ENCODE results near the gene CASTOR1.

DNA sequence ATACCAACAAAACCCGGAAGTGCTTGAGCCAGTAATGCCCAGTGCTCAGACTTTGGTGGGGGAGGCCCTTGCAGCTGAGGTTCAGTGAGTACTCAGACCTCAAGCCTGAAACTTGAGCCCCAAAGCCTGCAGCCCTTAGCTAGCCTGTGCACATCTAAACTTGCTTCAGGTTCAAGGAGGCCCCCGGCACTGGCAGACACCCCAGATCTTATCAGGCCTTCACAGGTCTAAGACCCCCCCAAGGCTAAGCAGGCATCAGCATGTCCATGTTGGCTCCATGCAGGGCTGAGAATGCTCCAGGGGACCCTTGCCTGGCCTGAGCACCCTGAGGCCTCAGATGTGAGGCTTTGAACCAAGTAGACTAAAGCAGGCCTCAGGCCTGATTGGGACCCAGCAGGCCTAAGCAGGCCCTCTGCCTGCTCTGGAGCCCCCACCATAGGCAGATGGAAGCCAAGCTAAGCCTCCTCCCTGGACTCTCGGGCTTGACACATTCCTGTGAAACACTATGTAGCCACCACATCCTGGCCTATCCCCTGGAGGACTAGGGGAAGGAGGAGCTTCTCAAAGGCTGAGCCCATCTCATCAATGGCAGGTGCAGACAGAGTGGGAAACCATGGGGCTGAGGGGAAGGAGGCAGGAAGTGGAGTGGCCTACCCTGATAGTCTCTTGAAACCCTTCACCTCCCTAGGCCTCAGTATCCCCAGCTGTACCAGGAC lies 1.2 kb upstream of the CASTOR1 start:
- TF ChIP-seq, protein P1, sequence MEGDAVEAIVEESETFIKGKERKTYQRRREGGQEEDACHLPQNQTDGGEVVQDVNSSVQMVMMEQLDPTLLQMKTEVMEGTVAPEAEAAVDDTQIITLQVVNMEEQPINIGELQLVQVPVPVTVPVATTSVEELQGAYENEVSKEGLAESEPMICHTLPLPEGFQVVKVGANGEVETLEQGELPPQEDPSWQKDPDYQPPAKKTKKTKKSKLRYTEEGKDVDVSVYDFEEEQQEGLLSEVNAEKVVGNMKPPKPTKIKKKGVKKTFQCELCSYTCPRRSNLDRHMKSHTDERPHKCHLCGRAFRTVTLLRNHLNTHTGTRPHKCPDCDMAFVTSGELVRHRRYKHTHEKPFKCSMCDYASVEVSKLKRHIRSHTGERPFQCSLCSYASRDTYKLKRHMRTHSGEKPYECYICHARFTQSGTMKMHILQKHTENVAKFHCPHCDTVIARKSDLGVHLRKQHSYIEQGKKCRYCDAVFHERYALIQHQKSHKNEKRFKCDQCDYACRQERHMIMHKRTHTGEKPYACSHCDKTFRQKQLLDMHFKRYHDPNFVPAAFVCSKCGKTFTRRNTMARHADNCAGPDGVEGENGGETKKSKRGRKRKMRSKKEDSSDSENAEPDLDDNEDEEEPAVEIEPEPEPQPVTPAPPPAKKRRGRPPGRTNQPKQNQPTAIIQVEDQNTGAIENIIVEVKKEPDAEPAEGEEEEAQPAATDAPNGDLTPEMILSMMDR (IDR thresholded peaks at IDR 0.05; ENCODE audit: low read depth, low read length), result no peak
- TF ChIP-seq EZH2phosphoT487 (IDR thresholded peaks at IDR 0.05; ENCODE audit: low read depth), result no peak
